Epithelial cell of prostate (primary cell): ENCODE results near the gene ZNF540.
"Not testable (repeated sequence)": the region's sequence is repeated elsewhere in the genome, so short reads cannot be mapped to it uniquely, and the experiment has no call there.

Experiments used
- DNase-seq: peaks from one replicate; pipeline ENCODE4 v3.0.0-alpha.2; 2011; ENCODE audit warnings: low read depth, low spot score
- H3K27ac ChIP-seq: fragments of 450-650 bp; 2 replicates; pipeline ENCODE4 v1.5.1; 2017; ENCODE audit warnings: mild to moderate bottlenecking

Gene ZNF540

DNA sequence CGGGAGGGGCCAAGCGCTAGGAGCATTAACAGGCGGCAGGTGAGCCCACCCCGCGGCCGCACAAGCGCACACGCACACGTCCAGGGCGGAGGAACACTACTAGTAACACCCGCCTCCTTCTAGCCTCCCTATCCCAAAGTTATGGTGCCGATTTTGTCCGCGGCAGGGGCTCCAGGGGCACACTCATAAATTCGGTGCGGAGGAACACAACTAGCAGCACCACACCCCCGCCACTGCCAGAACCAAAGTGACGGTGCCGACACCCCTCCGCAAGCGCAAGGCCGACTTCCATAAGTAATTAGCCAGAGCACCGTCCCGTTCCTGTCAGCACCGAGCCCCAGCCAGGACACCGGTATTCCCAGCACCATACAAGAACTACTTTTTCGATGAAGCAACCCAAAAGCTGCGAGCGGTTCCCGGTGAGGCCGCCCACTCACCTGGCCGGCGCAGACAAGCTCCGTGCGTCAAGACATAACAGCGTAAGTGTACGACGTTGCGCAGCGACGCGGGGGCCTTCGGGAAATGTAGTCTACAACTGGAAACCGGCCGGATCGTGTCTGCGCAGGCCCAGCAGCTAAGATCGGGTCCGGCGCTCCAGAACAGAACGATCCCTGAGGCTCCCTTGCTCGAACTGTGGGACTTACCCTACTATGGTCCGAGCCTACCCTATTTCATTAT lies at the start of gene ZNF540, which contains the start of gene ZNF571:
Gene ZNF540 (plus strand): TSS at position 573 of the 678 bp plus-strand sequence. CDS start 3,572 bp downstream, outside the sequence.
Gene ZNF571 (minus strand): TSS at position 489 of the 678 bp plus-strand sequence. CDS start 8,116 bp downstream, outside the sequence.
- DNase-seq: peak; percentile 95

DNA sequence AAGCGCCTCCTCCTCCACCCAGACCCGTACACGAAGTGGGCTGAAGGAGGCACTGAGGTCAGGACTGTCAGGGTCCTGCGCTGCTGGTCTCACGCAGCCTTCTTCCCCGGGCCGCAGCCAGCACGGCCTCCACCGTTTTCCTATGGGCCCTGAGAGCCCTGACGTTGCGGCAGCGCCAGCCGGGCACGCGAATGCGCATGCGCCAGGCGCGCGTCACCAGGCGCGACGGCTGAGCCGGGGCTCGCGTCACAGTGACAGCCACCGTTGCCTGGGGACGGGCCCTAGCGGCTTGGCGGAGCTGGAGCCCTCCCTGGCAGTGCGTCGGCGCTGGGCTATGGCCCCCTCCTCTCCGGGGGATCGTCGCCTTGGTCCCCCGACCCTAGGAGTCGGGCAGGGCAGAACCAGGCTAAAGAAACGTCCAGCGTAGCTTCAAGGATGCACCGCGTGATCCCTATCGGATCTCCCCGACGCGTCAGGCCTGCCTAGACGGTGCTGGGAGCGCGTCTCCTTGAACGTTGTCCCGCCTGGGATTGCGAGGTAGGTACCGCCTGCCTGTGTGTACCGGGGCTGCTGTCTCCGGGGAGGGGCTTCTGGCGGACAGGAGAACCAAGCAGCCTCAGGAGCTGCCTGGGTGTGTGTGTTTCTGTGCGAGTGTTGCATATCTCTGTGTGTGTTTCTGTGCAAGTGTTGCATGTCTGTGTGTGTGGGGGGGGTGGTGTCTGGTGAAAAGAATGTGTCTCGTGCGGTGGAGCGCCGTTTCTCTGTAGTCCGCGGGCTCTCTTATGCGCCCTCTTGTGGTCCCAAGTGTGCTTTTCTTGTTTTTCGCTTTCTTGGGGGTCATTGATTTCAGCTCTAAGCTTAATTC lies 43.3 kb upstream of the ZNF540 start:
- peak; percentile 8 for DNase-seq
- H3K27ac ChIP-seq: peak overlapping the region; percentile 50

More for the DNA sequence above, at the start of gene ZNF540, which contains the start of gene ZNF571:
- H3K27ac ChIP-seq: peak within 1 kb of the TSS; percentile 92

DNA sequence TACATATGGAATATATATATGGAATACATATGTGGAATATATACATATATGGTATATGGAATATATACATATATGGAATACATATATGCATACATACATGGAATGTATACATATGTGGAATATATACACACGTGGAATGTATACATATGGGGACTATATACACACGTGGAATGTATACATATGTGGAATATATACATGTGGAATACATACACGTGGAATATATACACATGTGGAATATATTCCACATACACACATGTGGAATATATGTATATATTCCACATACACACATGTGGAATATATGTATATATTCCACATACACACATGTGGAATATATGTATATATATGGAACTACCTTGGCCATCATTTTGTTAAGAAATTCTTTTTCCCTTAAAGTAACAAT lies 31.2 kb upstream of the ZNF540 start:
- H3K27ac ChIP-seq: no peak overlapping the region
- no peak for DNase-seq

DNA sequence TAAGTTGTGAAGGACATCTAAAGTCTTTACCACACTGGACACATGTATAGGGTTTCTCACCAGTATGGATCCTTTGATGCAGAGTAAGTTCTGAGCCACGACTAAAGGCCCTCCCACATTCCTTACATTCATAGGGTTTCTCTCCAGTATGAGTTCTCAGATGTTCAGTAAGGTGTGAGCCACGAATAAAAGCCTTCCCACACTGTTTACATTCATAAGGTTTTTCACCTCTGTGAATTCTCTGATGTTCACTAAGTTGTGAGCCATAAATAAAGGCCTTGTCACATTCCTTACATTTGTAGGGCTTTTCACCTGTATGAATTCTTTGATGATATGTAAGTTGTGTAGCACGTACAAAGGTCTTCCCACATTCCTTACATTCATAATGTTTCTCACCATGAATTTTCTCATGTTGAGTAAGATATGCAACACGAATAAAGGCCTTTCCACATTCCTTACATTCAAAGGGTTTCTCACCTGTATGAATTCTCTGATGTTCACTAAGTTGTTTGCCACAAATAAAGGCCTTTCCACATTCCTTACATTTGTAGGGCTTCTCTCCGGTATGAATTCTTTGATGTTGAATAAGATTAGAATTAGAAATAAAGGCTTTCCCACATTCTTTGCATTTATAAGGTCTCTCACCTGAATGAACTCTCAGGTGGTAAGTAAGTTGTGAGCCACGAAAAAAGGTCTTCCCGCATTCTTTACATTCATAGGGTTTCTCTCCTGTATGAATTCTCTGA lies 29.9 kb upstream of the ZNF540 start:
- DNase-seq: no peak

DNA sequence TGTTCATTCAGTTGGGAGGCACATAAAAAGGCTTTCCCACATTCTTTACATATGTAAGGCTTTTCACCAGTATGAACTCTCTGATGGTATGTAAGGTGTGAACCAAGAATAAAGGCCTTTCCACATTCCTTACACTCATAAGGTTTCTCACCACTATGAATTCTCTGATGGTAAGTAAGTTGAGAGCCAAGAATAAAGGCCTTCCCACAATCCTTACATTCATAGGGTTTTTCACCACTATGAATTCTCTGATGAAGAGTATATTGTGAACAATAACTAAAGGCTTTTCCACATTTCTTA lies 29.4 kb upstream of the ZNF540 start:
- no peak overlapping the region for H3K27ac ChIP-seq
- no peak for DNase-seq

More for the DNA sequence above, 29.9 kb upstream of the ZNF540 start:
- H3K27ac ChIP-seq: no peak overlapping the region

DNA sequence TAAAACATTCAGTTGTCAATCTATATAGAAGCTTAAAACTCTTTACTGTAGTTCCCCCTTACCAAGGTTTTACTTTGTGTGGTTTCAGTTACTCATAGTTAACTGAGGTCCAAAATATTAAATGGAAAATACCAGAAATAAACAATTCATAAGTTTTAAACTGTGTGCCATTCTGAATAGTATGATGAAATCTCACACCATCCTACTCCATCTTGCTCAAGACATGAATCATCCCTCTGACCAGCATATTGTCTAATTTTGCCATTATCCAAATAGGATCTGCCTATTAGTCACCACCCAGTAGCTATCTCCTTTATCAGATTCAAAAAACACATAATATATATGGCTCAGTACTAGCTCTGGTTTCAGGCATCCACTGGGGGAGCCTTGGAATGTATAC lies 22.5 kb upstream of the ZNF540 start:
- no peak for DNase-seq
- no peak overlapping the region for H3K27ac ChIP-seq

DNA sequence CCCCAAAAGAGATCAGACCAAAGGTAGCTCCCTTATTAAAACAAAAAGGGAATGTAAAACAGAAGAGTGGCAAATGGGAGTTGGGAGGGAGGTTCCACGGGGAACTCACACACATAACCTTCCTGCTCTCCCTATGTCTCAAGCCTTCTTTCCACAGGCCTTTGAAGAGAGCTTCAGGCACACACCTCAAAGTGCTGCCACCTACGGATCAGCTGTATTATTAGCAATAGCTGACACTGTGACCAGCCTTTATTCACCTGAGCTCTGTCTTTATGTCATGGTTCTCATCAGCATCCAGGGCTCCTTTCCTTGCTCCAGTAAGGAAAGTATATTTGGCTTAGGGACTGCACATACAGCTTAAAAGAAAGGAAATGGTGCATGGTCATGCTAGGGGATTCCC lies 11.3 kb upstream of the ZNF540 start:
- no peak for DNase-seq
- H3K27ac ChIP-seq: no peak overlapping the region

DNA sequence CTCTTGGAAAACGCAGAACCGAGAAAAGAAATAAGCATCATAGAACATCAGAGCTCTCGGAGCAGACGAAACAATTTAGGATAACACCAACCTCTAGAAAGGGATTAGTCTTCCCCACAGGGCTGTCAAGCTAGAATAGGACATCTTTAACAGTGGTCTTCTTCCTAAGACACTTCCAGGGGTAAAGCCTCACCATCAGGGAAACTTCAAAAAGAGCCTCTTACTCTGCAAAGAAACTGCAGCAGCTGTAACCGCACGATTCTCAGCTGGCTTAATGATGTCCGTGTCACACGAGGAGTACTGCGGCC lies 726 bp upstream of the ZNF540 start:
- H3K27ac ChIP-seq: peak overlapping the region; percentile 92
- no peak for DNase-seq

DNA sequence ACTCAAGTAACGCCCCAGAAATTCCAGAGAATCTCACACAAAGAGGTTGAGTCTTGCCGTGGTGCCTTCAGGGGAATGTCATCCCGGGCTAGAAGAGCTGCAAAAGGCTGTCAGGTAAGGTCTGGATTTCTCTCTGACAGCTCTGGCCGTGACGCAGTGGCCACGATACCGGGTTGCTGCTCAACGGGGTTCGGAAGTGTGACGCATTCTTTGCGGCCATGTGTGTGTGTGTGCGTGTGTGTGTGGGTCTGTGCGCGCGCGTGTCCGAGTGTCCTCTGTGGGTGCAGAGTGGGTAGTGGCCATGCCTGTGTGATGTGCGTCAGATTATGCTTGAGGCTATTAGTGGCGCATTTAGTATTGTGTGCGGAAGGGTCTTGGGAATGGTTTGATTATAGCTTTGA lies 306 bp downstream of the ZNF540 start:
- peak; percentile 58 for DNase-seq
- H3K27ac ChIP-seq: peak overlapping the region; percentile 92

DNA sequence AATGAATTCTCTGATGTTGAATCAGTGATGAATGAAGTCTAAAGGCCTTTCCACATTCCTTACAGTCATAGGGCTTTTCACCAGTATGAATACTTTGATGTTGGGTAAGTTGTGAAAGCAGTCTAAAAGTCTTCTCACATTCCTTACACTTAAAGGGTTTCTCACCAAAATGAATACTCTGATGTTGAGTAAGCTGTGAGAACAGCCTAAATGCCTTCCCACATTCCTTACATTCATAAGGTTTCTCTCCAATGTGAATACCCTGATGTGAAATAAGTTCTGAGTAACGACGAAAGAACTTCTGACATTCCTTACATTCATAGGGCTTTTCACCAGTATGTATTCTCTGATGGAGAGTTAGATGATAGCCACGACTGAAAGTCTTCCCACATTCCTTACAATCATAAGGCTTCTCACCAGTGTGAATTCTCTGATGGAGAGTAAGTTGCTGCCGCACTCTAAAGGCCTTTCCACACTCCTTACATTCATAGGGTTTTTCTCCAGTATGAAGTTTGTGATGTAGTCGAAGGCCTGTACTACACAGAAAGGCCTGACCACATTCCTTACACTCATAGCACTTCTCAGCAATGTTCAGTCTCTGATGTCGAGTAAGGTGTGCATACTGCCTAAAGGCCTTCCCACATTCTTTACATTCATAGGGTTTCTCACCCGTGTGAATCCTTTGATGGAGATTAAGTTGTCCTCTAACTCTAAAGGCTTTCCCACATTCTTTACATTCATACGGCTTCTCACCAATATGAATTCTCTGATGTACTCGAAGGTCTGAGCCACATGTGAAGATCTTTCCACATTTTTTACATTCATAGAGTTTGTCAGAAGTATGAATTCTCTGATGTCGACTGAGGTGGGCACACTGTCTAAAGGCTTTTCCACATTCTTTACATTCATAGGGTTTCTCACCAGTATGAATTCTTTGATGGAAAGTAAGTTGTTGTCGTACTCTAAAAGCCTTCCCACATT lies 40.7 kb downstream of the ZNF540 start:
- no peak overlapping the region for H3K27ac ChIP-seq
- no peak for DNase-seq

DNA sequence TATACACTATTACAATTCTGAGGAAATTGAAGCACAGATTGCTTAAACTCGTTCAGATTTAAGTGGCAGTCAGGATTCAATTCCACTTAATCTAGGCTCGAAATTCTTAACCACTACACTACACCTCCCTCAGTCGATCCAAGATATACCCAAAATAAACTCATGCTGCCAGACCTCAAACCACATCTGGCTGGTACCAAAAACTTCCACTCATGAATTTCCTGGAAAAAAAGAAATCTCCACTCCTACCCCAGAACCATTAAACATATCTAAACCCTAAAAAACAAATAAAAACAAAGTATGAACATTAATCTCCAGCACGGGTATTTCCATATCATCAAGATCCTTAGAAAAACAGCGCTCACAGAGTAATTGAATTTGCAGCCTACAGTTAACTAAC lies 59.4 kb downstream of the ZNF540 start:
- DNase-seq: no peak
- H3K27ac ChIP-seq: peak overlapping the region; percentile 84

DNA sequence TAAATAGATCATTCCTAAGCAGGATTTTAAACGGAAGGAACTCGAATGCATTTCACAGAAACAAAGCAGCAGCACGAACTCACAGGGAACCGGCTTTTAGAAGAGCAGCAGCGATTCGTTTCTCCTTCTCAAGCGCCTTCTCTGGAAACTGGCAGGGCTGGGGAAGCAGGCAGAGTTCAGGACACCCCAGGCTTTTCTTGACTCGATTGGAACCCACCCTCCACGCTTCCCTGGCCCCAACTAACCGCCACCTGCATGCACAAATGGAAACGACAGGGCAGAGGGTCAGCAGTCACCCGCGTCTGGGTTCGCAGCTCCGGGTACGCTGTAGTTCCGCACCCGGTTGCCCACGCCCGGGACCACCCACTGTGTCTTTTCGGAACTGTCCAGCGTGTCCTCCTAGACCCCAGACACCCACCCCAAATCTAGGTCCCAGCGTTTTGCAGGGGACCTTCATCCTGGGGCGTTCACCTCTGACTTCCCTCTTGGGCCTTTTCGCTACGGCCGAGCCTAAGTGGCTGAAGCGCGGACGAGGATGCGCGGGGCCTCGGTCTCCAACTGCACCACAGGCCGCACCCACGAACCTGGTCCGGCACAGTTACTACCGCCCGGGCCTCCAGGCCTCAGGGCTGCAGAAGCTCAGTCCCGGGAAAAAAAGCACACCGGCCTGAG lies 60.1 kb downstream of the ZNF540 start:
- no peak for DNase-seq
- H3K27ac ChIP-seq: peak overlapping the region; percentile 84

DNA sequence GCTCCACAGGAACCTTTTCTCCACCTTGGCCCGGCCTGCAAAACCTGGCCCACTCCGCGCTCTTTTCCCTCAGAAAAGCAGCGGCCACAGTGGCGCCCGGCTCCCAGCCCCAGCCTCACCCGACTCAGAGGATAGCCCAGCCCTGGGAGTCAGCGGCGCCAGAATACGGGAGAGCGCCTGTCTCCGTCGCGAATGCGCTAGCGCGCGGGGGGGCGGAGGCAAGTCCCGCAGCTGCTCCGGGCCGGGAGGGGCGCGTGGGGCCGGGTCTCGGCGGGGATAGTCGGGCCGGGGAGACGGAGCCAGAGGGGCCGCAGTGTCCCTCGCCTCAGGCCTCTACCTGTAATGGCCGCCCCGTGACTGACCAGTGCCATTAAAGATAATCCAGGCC lies 60.6 kb downstream of the ZNF540 start, which contains the start of gene ZFP30:
Gene ZFP30 (minus strand): TSS at position 165 of the 388 bp plus-strand sequence. CDS start 7,643 bp downstream, outside the sequence.
- peak; percentile 16 for DNase-seq
- H3K27ac ChIP-seq: peak within 1 kb of the TSS; percentile 84

DNA sequence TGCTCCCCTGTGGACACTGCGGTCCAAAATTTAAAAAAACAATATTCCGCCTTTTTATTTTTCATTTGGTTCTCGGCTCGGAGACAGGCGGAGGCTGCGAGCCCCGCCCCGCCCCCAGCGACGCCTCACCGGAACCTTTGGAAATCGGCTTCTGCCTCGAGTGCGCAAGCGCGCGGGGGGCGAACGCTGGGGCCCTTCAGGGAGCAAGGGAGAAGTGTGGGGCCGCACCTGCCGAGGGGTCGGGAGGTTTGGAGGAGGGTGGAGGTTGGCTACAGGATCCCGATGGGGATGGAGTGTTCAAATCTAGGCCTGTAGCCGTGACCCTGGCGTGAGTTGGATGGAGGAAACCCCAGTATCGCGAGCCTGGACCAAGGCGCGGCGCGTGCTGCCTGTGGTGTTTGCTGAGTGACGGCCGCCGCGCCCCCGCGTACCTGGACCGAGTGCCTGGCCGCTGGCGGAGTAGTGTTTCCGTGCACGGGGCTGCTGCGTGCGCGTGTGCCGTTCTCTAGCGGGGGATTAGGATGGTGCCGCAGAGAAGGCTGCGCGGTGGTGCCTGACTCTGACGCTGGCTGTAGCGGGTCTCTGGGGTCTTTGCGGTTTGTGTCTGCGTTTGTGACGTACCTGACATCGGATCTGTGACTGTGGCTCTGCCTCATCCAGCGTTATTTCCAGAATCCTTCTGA lies 61.2 kb downstream of the ZNF540 start:
- peak; percentile 29 for DNase-seq

DNA sequence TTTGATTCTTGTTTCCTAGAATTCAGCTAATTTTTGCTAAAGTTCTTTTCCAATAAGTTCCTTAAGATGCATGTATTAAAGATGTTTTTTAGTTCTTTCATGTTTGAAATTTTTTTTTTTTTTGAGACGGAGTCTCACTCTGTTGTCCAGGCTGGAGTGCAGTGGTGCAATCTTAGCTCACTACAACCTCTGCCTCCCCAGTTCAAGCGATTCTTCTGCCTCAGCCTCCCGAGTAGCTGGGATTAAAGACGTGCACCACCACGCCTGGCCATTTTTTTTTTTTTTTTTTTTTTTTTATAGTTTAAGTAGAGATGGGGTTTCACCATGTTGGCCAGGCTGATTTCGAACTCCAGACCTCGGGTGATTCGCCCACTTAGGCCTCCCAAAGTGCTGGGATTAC lies 62.5 kb downstream of the ZNF540 start:
- not testable (repeated sequence) for DNase-seq, H3K27ac ChIP-seq

More for the DNA sequence above, 61.2 kb downstream of the ZNF540 start:
- peak overlapping the region; percentile 84 for H3K27ac ChIP-seq
